GM21515 (cell line): Measurements from ENCODE around the gene PTPRA.
"Not testable (repeated sequence)": the region's sequence is repeated elsewhere in the genome, so short reads cannot be mapped to it uniquely, and the experiment has no call there.

Source experiments
- ATAC-seq: cut with Tn5 transposase; IDR thresholded peaks from one replicate; pipeline ENCODE4 v1.9.1; 2021; ENCODE audit not compliant: unreplicated experiment

The PTPRA gene

DNA sequence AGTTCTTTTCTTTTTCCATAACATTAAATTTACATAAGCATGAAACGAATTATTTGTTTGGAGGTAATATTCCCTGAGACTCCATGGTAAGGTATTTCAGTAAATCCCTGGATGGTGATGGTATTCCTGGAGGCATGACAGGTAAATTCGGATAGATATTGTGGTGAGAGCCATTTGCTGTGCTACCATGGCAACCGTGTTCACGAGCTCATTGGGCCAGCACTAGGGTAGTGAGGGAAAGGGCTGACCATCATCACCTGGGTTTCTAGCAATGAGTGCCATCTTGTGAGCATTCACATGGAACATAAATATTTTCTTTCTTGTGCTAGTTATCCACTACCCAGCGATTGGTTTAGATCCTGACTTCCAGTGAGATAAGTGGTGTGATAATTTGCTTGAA, 118.3 kb downstream of the PTPRA start:
- no peak for ATAC-seq

GRCh38 chr20:2993250-2993649, 120.0 kb downstream of the PTPRA start:
- ATAC-seq: no peak

DNA sequence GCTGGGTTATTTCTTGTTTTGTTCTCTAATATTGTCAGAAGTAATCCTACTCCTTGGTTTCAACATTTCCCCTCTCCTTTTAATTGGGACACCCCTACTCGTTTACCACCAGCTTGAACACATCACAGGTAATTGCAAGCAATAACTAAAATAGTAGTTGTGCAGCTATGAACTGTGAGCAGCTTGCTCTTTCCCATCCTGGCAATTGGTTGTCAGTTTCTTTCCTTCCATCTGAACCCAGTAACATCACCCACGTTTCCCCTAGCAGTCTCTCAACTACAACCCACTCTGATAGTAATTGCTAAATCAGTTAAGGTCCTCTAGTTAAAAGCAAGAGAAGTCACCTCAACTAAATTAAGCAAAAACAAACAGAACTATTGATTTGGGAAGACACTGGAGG, 122.5 kb downstream of the PTPRA start:
- no peak for ATAC-seq

GRCh38 chr20:2998728-2999127, 125.4 kb downstream of the PTPRA start:
- no peak for ATAC-seq

- no peak for ATAC-seq
These were observed 127.7 kb downstream of the PTPRA start for GRCh38 chr20:3000852-3001523.

GRCh38 chr20:3003416-3003815, 130.1 kb downstream of the PTPRA start:
- no peak for ATAC-seq

- ATAC-seq: no peak
These were observed 137.9 kb downstream of the PTPRA start for GRCh38 chr20:3010985-3011723.

- ATAC-seq: no peak
These were observed 138.5 kb downstream of the PTPRA start for GRCh38 chr20:3011752-3012151.

DNA sequence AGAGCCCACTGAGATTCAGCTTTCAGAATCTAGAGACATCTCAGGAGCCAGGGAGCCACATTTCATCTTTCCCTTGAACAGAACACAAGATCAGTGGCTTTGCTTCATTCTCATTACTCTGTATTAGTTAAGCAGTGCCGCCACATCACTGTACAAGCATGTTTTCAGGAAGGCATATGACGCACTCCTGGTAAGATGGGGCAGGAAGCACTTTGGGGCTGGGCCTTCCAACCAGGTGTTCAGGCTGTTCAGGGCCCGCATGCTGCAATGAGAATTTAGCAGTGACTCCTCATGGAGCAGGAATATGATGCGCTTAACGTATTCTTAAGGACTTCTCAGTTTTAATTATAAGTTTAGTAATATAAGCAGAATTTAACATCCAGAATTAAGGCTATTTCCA, 140.5 kb downstream of the PTPRA start:
- ATAC-seq: no peak

- no peak for ATAC-seq
These were observed 140.9 kb downstream of the PTPRA start for GRCh38 chr20:3014179-3014578.

GRCh38 chr20:3014662-3015061, 141.4 kb downstream of the PTPRA start:
- ATAC-seq: no peak

- not testable (repeated sequence) for ATAC-seq
These were observed 142.0 kb downstream of the PTPRA start for GRCh38 chr20:3015302-3015701.

GRCh38 chr20:3021327-3021726, 148.0 kb downstream of the PTPRA start:
- ATAC-seq: no peak

- no peak for ATAC-seq
These were observed 148.5 kb downstream of the PTPRA start for GRCh38 chr20:3021777-3022176.

- ATAC-seq: not testable (repeated sequence)
These were observed 149.5 kb downstream of the PTPRA start for GRCh38 chr20:3022559-3023490.

- no peak for ATAC-seq
These were observed 154.7 kb downstream of the PTPRA start for GRCh38 chr20:3027987-3028386.

- no peak for ATAC-seq
These were observed 158.4 kb downstream of the PTPRA start for GRCh38 chr20:3031524-3032147.

DNA sequence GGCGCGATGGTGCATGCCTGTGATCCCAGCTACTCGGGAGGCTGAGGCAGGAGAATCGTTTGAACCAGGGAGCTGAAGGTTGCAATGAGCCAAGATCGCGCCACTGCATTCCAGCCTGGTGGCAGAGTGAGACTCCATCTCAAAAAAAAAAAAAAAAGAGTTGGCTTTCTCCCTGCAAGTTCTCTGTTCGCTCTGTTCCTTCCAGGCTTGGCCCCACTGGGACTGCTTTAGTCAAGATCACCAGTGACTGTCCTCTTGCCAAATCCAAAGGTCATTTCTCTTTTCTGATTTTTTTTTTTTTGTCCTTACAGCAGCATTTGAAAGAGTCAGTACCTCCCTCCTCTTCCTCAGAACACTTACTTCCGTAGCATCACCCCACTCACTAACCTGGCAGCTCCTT, 159.3 kb downstream of the PTPRA start:
- no peak for ATAC-seq

DNA sequence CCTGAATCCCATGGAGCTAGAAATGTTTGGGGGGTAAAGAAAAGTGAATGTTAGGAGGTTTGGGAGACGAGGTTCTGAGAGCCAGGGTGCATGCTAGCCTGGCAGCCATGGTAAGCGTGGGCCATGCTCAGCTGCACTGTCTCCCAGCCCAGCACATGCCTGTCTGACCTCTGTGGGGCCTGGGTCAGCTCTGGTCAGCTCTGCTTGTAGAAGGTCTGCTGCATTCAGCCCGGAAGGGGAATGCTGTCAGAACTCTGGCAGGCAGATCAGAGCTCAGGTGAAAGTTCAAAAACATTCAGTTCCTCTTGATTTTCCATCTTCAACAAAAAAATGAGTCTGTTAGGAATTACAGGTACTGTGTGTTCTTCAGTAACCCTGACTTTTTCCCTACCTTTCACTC, 164.4 kb downstream of the PTPRA start:
- no peak for ATAC-seq

GRCh38 chr20:3038454-3038853, 165.2 kb downstream of the PTPRA start:
- no peak for ATAC-seq

GRCh38 chr20:3039426-3039825, 166.1 kb downstream of the PTPRA start:
- ATAC-seq: no peak
